Breast epithelium (tissue), 4 donors: Measurements from ENCODE around the gene FBXL7. TPM values are rescaled to one million over a fixed set of nuclear protein-coding genes. Genes with fewer than 3 reads are reported as not detected.

ENCODE experiments used
- DNase-seq, 2 donors: peaks; one replicate each; pipeline ENCODE4 v3.0.0-alpha.2; 2019; ENCODE audit warnings: low spot score in 2 of 2
- H3K27ac ChIP-seq, 2 donors: fragments of 200-600 bp; sonication (generic) in 1 of 2; one replicate each; pipeline ENCODE4 v1.5.1; 2016 to 2019; ENCODE audit warnings: mild to moderate bottlenecking in 1 of 2
- H3K27me3 ChIP-seq, 2 donors: fragments of 200-600 bp; sonication (generic) in 1 of 2; one replicate each; pipeline versions ENCODE4 v1.5.1 to v1.6.0; 2017 to 2019; ENCODE audit warnings: control low read depth in 1 of 2, mild to moderate bottlenecking in 1 of 2
- H3K36me3 ChIP-seq: fragments of 200-600 bp; one replicate; pipeline ENCODE4 v1.5.1; 2019
- H3K4me1 ChIP-seq, 2 donors: fragments of 200-600 bp; sonication (generic); one replicate each; pipeline ENCODE4 v1.5.1; 2016 to 2019; ENCODE audit warnings: control low read depth in 1 of 2
- H3K4me3 ChIP-seq, 3 donors: fragments of 200-600 bp; sonication (generic); 1 replicate in 2 of 3; 2 replicates in 1 of 3; pipeline ENCODE4 v1.5.1; 2016 to 2019; ENCODE audit warnings: mild to moderate bottlenecking in 3 of 3, moderate library complexity in 2 of 3
- H3K9me3 ChIP-seq, 2 donors: fragments of 200-600 bp; sonication (generic) in 1 of 2; one replicate each; pipeline ENCODE4 v1.5.1; 2016 to 2019; ENCODE audit warnings: control low read depth in 1 of 2
- POLR2A ChIP-seq: fragments of 450-650 bp; IDR thresholded peaks from one replicate; pipeline ENCODE4 v1.6.1; 2016; ENCODE audit warnings: antibody characterized with exemption, mild to moderate bottlenecking, moderate library complexity
- POLR2AphosphoS5 ChIP-seq, 3 donors: sonication (generic); formaldehyde crosslinking; IDR thresholded peaks; one replicate each; pipeline ENCODE4 v1.6.1; 2017; ENCODE audit warnings: antibody characterized with exemption in 3 of 3
- intact Hi-C: fragments of 100-400 bp; cut with DNase I; formaldehyde crosslinking; loops from one replicate; pipeline ENCODE4 v1.15.1; 2023; ENCODE audit warnings: low total_unique reads
- total RNA-seq, 3 donors: library from RNA; depleted of rRNA; stranded (reverse); fragments of >200 nt; gene quantifications; one replicate each; pipeline ENCODE4 v1.1.0, GENCODE V29; 2016
- TF ChIP-seq, protein P1 (sequence below), 3 donors: fragments of 450-650 bp; IDR thresholded peaks; one replicate each; pipeline ENCODE4 v1.5.1; 2016 to 2017; ENCODE audit warnings: antibody characterized with exemption in 3 of 3, mild to moderate bottlenecking in 3 of 3, moderate library complexity in 3 of 3

The FBXL7 gene
- total RNA-seq, 3 donors from 2014 or later = 6.9 to 17.3 (median 10.8) TPM

DNA sequence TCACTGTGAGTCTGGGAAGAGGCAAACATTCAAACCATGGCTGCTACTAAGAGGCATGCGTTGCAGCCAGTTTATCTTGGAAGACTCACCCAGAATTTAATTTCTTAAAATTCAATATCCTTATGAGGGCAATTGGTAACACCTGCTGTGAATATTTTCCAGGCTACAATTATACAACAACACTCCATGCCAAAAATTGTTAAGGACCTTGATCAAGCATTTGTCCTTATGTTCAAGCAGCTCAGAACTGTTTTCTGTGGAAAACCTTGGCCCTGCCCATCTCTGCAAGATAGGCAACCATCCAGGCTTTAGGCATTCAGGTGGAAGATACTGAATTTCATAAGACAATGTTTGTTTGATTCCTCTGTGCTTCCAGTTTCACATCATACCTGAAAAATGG lies 327.8 kb downstream of the FBXL7 start:
- H3K36me3 ChIP-seq = no peaks in the 10 kb centered on the region
- H3K4me3 ChIP-seq = no peak overlapping the region
- intact Hi-C loops = no loop called here
- no peak overlapping the region for H3K27ac ChIP-seq
- TF ChIP-seq POLR2AphosphoS5 (IDR thresholded peaks at IDR 0.05) (no peak), POLR2A (no peak)
- TF ChIP-seq, protein P1, sequence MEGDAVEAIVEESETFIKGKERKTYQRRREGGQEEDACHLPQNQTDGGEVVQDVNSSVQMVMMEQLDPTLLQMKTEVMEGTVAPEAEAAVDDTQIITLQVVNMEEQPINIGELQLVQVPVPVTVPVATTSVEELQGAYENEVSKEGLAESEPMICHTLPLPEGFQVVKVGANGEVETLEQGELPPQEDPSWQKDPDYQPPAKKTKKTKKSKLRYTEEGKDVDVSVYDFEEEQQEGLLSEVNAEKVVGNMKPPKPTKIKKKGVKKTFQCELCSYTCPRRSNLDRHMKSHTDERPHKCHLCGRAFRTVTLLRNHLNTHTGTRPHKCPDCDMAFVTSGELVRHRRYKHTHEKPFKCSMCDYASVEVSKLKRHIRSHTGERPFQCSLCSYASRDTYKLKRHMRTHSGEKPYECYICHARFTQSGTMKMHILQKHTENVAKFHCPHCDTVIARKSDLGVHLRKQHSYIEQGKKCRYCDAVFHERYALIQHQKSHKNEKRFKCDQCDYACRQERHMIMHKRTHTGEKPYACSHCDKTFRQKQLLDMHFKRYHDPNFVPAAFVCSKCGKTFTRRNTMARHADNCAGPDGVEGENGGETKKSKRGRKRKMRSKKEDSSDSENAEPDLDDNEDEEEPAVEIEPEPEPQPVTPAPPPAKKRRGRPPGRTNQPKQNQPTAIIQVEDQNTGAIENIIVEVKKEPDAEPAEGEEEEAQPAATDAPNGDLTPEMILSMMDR (IDR thresholded peaks at IDR 0.05) = no peak
- no peak for DNase-seq
- no peaks in the 10 kb centered on the region for H3K27me3 ChIP-seq
- H3K9me3 ChIP-seq = no peaks in the 10 kb centered on the region
- no peaks in the 10 kb centered on the region for H3K4me1 ChIP-seq

DNA sequence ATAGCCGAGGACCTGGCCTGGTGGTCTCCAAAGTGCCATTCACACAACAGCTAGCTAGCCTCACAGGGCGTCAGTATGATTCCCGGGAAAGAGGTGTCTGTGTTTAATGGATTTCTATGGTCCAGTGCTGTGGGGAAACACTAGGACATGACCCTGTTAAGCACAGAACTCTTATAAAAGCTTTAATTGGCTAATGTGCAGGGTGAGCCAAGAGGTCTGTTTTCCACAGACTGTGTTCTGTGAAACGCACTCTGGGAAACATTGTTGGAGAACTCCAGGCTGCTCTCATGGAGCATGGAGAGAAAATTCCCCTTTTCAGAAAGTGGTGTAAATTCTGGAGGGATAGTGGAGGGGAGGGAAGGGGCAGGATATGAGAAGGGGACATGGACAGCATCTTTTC lies 331.4 kb downstream of the FBXL7 start:
- no peaks in the 10 kb centered on the region for H3K4me1 ChIP-seq
- H3K27me3 ChIP-seq = no peaks in the 10 kb centered on the region
- H3K36me3 ChIP-seq = no peaks in the 10 kb centered on the region
- no peak for DNase-seq
- no peak overlapping the region for H3K27ac ChIP-seq
- no peaks in the 10 kb centered on the region for H3K9me3 ChIP-seq
- intact Hi-C loops = no loop called here
- H3K4me3 ChIP-seq = no peak overlapping the region
- TF ChIP-seq, protein P1 (IDR thresholded peaks at IDR 0.05) = no peak
- TF ChIP-seq POLR2A (no peak), POLR2AphosphoS5 (IDR thresholded peaks at IDR 0.05) (no peak)

DNA sequence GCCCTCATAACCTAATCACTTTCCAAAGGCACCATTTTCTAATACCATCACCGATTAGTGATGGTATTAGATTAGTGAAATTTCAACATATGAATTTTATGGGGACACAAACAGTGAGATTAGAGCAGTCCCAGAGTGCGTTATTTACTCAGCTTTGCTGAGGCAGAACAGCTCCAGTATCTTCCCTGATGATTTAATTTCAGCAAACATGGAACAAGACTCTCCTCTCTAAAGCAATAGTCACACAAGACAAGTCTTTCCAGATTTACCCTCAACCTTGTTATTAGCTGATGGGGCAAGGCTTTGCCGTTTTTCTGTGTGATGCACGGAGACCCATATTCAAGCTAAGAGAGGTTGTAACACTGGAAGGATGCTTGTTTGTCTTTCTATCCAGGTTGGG lies 333.4 kb downstream of the FBXL7 start:
- H3K27me3 ChIP-seq = no peaks in the 10 kb centered on the region
- H3K4me3 ChIP-seq = no peak overlapping the region
- intact Hi-C loops = no loop called here
- H3K27ac ChIP-seq = no peak overlapping the region
- H3K4me1 ChIP-seq = no peaks in the 10 kb centered on the region
- DNase-seq = no peak
- no peaks in the 10 kb centered on the region for H3K9me3 ChIP-seq
- TF ChIP-seq POLR2A (no peak), POLR2AphosphoS5 (IDR thresholded peaks at IDR 0.05) (no peak)
- TF ChIP-seq, protein P1 (IDR thresholded peaks at IDR 0.05) = no peak
- H3K36me3 ChIP-seq = no peaks in the 10 kb centered on the region

DNA sequence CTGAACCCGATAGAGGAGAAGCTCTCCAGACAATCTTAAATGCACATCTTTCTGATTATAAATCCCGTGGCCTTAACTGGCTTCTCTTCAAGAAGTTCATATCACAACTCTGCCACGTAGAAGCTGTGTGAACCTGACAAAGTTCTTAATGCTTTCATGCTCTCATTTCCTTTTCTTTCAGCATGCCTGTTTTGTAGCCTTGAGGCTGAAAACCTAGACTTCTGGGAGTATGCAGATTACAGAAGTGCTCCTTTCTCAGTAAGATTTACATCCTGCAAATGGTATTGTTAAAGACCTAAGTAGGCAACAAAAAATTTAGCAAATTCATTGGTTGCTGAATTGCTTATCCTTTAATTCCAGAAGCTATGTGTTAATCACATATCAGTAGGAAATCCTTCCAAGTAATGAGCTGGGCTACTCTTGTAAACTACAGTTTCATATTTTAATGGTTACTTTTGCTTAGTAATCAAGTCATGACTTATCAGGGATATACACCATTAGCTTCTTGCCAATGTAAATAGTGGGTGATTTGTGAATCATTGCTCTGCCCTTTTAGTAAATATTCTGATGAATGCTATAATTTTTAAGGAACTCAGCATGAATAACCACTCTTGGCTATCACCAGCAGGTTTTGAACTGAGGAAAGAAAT lies 334.7 kb downstream of the FBXL7 start:
- TF ChIP-seq, protein P1 (IDR thresholded peaks at IDR 0.05) = no peak
- TF ChIP-seq POLR2A = no peak
- TF ChIP-seq POLR2AphosphoS5 (IDR thresholded peaks at IDR 0.05) = no peak
- H3K4me3 ChIP-seq = no peak overlapping the region
- intact Hi-C loops = no loop called here
- no peak overlapping the region for H3K27ac ChIP-seq
- no peaks in the 10 kb centered on the region for H3K9me3 ChIP-seq
- H3K36me3 ChIP-seq = no peaks in the 10 kb centered on the region
- no peaks in the 10 kb centered on the region for H3K27me3 ChIP-seq
- H3K4me1 ChIP-seq = no peaks in the 10 kb centered on the region
- DNase-seq = no peak

DNA sequence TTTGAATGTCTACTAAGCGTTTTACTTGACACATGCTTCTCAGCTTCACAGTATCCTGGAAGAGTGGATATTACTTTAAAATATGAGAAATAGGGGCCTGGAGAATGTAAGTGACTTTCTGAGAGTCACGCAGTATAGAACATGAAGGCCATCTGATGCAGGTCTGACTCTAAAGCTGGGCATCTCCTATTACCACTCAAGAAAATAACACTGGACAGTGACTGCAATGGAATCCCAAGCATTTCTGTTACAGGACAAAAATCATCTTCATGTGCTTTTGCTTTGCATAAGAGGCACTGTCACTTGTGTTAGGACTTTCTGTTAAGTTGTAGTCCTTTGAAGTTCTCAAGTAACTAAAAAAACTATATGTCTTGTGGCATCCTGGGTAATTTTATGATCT lies 335.5 kb downstream of the FBXL7 start:
- Histone ChIP-seq H3K27ac (no peak overlapping the region), H3K9me3 (no peaks in the 10 kb centered on the region), H3K4me1 (no peaks in the 10 kb centered on the region), H3K4me3 (no peak overlapping the region), H3K27me3 (no peaks in the 10 kb centered on the region), H3K36me3 (no peaks in the 10 kb centered on the region)
- DNase-seq = no peak
- TF ChIP-seq POLR2A = no peak
- TF ChIP-seq, protein P1 (IDR thresholded peaks at IDR 0.05) = no peak
- no peak for TF ChIP-seq POLR2AphosphoS5 (IDR thresholded peaks at IDR 0.05)
- intact Hi-C loops = no loop called here
